Immature natural killer cell (primary cell): ENCODE measurements around the gene ABCB8. TPM values are rescaled to one million over a fixed set of nuclear protein-coding genes. Genes with fewer than 3 reads are reported as not detected.
"Not testable (repeated sequence)": the region's sequence is repeated elsewhere in the genome, so short reads cannot be mapped to it uniquely, and the experiment has no call there.

Source experiments
- DNase-seq, 3 donors: peaks; one replicate each; pipeline ENCODE4 v3.0.0; 2022; ENCODE audit warnings: mixed read lengths in 1 of 3
- H3K27ac Mint-ChIP-seq, 6 donors: one replicate each; pipeline ENCODE4 v1.8.0; 2020; ENCODE audit warnings: mixed read lengths in 6 of 6, mild to moderate bottlenecking in 5 of 6, inconsistent platforms in 4 of 6, moderate library complexity in 3 of 6
- H3K27me3 Mint-ChIP-seq, 3 donors: one replicate each; pipeline ENCODE4 v1.8.0; 2020 to 2021; ENCODE audit warnings: low read depth in 3 of 3, mild to moderate bottlenecking in 3 of 3, mixed read lengths in 3 of 3, moderate library complexity in 3 of 3, inconsistent platforms in 1 of 3
- H3K36me3 Mint-ChIP-seq, 3 donors: one replicate each; pipeline ENCODE4 v1.8.0; 2020; ENCODE audit warnings: mixed read lengths in 3 of 3, inconsistent platforms in 2 of 3, mild to moderate bottlenecking in 2 of 3
- H3K4me1 Mint-ChIP-seq, 2 donors: one replicate each; pipeline ENCODE4 v1.8.0; 2020; ENCODE audit warnings: inconsistent platforms in 2 of 2, mild to moderate bottlenecking in 2 of 2, mixed read lengths in 2 of 2, moderate library complexity in 1 of 2
- H3K4me3 Mint-ChIP-seq, 5 donors: one replicate each; pipeline ENCODE4 v1.8.0; 2020; ENCODE audit warnings: mild to moderate bottlenecking in 5 of 5, mixed read lengths in 5 of 5, inconsistent platforms in 3 of 5, moderate library complexity in 3 of 5
- H3K9me3 Mint-ChIP-seq, 6 donors: one replicate each; pipeline ENCODE4 v1.8.0; 2020; ENCODE audit warnings: mild to moderate bottlenecking in 6 of 6, mixed read lengths in 6 of 6, inconsistent platforms in 4 of 6, moderate library complexity in 3 of 6
- polyA plus RNA-seq, 3 donors: library from polyadenylated mRNA; unstranded; fragments of 300-500 nt; fragmentation: Illumina TruSeq; gene quantifications; one replicate each; pipeline ENCODE4 v1.2.3, GENCODE V29; 2021

The ABCB8 gene
- polyA plus RNA-seq, 3 donors from 2014 or later: 17.6 to 26.5 (median 23.3) TPM

DNA sequence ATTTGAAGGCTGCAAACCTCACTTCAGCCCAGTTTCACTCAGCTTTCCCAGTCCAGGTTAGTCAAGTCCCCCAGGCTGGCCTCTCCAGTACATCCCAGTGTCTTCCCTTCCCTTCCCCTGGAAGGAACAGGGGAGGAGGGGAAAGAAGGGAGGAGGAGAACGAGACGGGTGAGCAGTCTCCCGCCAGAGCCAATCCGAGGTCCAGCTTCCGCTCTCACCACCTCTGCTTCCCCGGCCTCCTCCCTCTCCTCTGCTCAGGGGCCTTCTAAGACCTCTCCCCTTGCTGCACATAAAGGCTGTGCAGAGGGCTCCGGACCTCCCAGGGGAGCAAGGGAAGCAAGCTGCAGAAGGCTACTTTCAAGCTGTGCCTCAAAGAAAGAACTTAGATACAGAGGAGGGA lies 8.0 kb upstream of the ABCB8 start:
- H3K4me1 Mint-ChIP-seq: peaks cover 23 to 30% of the 10 kb centered on the region in 2 donors
- no peak for DNase-seq
- no peaks in the 10 kb centered on the region for H3K36me3 Mint-ChIP-seq
- peaks cover 11 to 21% (median 18%) of the 10 kb centered on the region in 3 donors for H3K27me3 Mint-ChIP-seq
- H3K27ac Mint-ChIP-seq: peak overlapping the region in 1 of 6 donors; percentile 34
- no peaks in the 10 kb centered on the region for H3K9me3 Mint-ChIP-seq
- peak overlapping the region in 1 of 5 donors; percentile 13 for H3K4me3 Mint-ChIP-seq

DNA sequence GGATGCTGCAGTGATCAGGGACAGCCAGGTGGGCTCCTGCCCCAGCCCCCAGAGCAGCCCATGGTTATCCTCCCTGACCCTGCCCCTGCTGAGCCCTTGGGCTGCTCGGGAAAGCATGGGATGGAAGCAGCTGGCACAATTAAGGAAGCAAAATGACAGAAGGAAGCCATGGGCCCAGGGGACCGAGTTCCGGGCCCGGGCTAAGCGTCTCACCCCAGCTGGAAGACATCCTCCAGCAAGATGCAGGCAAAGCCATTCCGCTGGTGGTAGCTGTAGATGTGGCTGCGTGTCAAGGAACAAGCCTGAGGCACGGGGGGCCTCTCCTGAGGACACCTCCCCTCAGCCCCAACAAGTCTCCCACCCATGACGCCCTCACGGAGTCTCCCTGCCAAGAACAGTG lies 5.0 kb upstream of the ABCB8 start:
- DNase-seq: no peak
- no peaks in the 10 kb centered on the region for H3K36me3 Mint-ChIP-seq
- H3K4me3 Mint-ChIP-seq: no peak overlapping the region
- peaks cover 19 to 24% of the 10 kb centered on the region in 2 donors for H3K4me1 Mint-ChIP-seq
- no peaks in the 10 kb centered on the region for H3K9me3 Mint-ChIP-seq
- H3K27ac Mint-ChIP-seq: no peak overlapping the region
- peaks cover 10 to 18% (median 17%) of the 10 kb centered on the region in 3 donors for H3K27me3 Mint-ChIP-seq

GRCh38 chr7:151024435-151025056 lies 3.7 kb upstream of the ABCB8 start, which contains the start of gene ATG9B:
Gene ATG9B, minus strand, starts transcription at chr7:151024494. Its CDS starts 71 bp downstream, at chr7:151024423.
- Mint-ChIP-seq H3K4me1 (peaks cover 19 to 20% of the 10 kb centered on the region in 2 donors), H3K36me3 (peaks cover 2 to 3% (median 3%) of the 10 kb centered on the region in 3 donors), H3K27ac (peak within 1 kb of the TSS in 3 of 6 donors; percentile 50 to 85 (median 54)), H3K27me3 (peaks cover 10 to 16% (median 15%) of the 10 kb centered on the region in 3 donors), H3K9me3 (no peaks in the 10 kb centered on the region), H3K4me3 (no peak within 1 kb of the TSS)
- no peak for DNase-seq

DNA sequence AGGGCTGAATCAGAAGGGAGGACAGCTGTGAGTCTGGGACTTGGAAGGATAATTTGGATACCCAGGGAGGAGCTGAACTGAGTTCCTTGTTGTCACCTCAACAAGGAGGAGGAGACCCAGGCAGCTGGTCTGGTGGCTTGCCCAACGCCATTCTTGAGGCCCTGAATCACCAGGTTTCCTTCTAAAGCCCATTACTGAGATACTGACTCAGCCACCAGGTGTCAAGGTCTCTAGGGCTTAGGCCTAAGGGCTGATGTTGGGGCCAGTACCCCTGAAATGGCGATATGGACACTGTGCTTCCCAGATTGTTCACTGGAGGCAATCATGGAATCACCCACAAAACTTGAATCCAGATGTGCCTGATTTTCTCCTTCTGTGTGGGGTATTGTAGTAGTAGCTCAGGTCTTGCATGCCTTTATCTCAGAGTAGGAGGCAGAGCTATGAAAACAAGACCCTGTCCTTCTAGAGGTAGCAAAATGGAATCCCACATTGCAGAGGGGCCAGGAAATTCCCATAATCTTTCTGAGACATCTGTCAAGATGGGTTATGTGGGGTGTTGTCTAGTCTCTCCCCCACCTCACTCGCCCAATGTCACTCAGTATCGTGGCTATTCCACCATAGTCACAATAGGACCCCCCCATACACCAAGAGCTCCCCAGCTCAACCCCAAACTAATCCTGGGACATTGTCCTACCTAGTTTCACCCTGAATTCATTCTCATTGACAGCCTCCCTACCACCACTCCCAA lies 2.2 kb upstream of the ABCB8 start:
- Mint-ChIP-seq H3K4me3 (peak overlapping the region in 1 of 5 donors; percentile 13), H3K4me1 (peaks cover 22 to 23% of the 10 kb centered on the region in 2 donors)

GRCh38 chr7:151026771-151027727 lies 1.2 kb upstream of the ABCB8 start:
- peak overlapping the region; percentile 97 to 99 (median 98) for H3K27ac Mint-ChIP-seq
- peak overlapping the region; percentile 94 to 97 (median 95) for H3K4me3 Mint-ChIP-seq
- H3K36me3 Mint-ChIP-seq, DNase-seq, H3K9me3 Mint-ChIP-seq: not testable (repeated sequence)
- peaks cover 22 to 23% of the 10 kb centered on the region in 2 donors for H3K4me1 Mint-ChIP-seq
- H3K27me3 Mint-ChIP-seq: peaks cover 8 to 12% (median 10%) of the 10 kb centered on the region in 3 donors

More for the DNA sequence above, 2.2 kb upstream of the ABCB8 start:
- Mint-ChIP-seq H3K27me3 (peaks cover 10 to 11% (median 10%) of the 10 kb centered on the region in 3 donors), H3K9me3 (no peaks in the 10 kb centered on the region), H3K36me3 (peaks cover 2 to 6% (median 3%) of the 10 kb centered on the region in 3 donors), H3K27ac (peak overlapping the region in 5 of 6 donors; percentile 22 to 99 (median 98))
- no peak for DNase-seq

DNA sequence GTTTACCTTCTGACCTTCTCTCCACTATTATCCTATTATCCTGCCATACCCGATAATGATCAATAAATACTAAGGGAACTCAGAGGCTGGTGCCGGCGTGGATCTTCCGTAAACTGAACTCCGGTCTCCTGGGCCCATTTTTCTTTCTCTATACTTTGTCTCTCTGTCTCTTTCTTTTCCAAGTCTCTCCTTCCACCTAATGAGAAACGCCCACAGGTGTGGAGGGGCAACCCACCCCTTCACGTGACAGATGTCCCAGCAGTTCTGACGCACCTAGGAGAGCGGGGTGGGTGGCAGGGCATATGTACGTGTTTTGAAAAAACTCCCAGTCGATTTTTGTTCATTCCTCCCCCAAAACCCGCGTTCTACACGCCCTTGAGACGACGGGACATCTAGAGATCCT lies 521 bp upstream of the ABCB8 start:
- peak overlapping the region; percentile 94 to 97 (median 95) for H3K4me3 Mint-ChIP-seq
- DNase-seq, H3K9me3 Mint-ChIP-seq, H3K36me3 Mint-ChIP-seq: not testable (repeated sequence)
- peak overlapping the region; percentile 97 to 99 (median 98) for H3K27ac Mint-ChIP-seq
- H3K4me1 Mint-ChIP-seq: peaks cover 22 to 23% of the 10 kb centered on the region in 2 donors
- peaks cover 7 to 12% (median 10%) of the 10 kb centered on the region in 3 donors for H3K27me3 Mint-ChIP-seq

DNA sequence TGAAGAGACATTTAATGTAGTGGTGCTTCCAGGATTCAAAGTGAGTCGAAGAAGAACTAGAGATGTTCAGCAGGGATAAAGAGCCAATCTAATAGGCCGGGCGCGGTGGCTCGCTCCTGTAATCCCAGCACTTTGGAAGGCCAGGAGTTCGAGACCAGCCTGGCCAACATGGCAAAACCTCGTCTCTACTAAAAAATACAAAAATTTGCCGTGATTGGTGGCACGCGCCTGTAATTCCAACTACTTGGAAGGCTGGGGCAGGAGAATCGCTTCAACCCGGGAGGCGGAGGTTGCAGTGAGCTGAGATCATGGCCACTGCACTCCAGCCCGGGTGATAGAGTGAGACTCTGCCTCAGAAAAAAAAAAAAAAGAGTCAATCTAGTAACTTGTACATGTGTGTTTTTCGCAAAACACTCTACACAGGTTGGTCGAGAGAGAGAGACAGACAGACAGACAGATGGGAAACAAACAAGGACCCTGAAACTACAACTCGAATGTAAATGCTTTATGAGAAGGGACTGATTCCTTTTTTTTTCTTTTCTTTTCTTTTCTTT lies 775 bp downstream of the ABCB8 start:
- peaks cover 2 to 6% (median 3%) of the 10 kb centered on the region in 3 donors for H3K36me3 Mint-ChIP-seq
- H3K9me3 Mint-ChIP-seq: no peaks in the 10 kb centered on the region
- H3K27ac Mint-ChIP-seq: peak overlapping the region; percentile 97 to 99 (median 98)
- no peak for DNase-seq
- peaks cover 7 to 12% (median 10%) of the 10 kb centered on the region in 3 donors for H3K27me3 Mint-ChIP-seq
- peaks cover 22 to 23% of the 10 kb centered on the region in 2 donors for H3K4me1 Mint-ChIP-seq
- H3K4me3 Mint-ChIP-seq: peak overlapping the region; percentile 94 to 97 (median 95)

DNA sequence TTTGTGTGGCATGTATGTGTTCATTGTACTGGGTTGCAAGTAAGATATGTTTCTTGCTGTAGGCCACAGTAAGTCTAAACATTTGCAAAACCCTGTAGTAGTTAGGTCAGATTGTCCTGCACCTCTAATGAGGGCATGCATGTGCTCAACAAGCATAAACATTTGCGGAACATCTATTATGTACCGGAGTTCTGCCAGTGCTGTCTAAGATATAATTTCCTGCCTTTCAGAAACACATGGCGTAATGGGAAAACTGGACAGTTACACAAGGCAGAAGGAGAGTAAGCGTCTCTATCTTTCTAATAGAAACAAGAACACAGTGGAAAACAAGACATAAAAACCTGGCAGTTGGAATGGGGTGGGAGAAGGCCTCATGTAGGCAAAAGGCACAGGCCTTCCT lies 2.8 kb downstream of the ABCB8 start:
- Mint-ChIP-seq H3K9me3 (no peaks in the 10 kb centered on the region), H3K4me3 (no peak overlapping the region), H3K27me3 (peaks cover 7 to 10% (median 10%) of the 10 kb centered on the region in 3 donors), H3K27ac (peak overlapping the region in 1 of 6 donors; percentile 17), H3K36me3 (peaks cover 2 to 6% (median 3%) of the 10 kb centered on the region in 3 donors), H3K4me1 (peaks cover 22 to 23% of the 10 kb centered on the region in 2 donors)
- DNase-seq: no peak

- H3K36me3 Mint-ChIP-seq: peaks cover 2 to 6% (median 3%) of the 10 kb centered on the region in 3 donors
- peaks cover 13 to 14% of the 10 kb centered on the region in 2 donors for H3K4me1 Mint-ChIP-seq
- DNase-seq: no peak
- no peaks in the 10 kb centered on the region for H3K9me3 Mint-ChIP-seq
- H3K27ac Mint-ChIP-seq: peak overlapping the region in 1 of 6 donors; percentile 28
- peaks cover 2 to 5% (median 4%) of the 10 kb centered on the region in 3 donors for H3K27me3 Mint-ChIP-seq
- H3K4me3 Mint-ChIP-seq: no peak overlapping the region
These were observed 5.0 kb downstream of the ABCB8 start for GRCh38 chr7:151032936-151033863.

DNA sequence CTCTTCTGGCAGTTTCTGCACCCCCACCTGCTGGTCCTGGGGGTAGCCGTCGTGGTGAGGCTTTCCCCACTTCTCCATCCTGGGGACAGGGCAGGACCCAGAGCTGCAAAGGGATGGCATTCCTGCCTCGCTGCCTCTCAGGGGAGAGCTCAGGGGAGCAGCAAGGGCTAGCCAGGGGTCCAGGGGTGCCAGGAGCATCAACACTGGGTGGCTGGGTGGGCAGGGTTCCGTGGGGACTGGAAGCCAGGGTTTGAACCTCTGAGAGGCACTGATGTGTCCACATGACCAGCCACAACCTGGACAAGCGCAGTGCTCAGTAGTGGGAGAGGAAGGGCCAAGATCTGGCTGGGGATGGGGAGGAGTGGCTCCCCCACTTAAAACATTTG lies 5.6 kb downstream of the ABCB8 start:
- Mint-ChIP-seq H3K27me3 (peaks cover 0 to 2% (median 0%) of the 10 kb centered on the region in 3 donors), H3K36me3 (peaks cover 0 to 3% (median 0%) of the 10 kb centered on the region in 3 donors), H3K4me1 (peaks cover 8 to 9% of the 10 kb centered on the region in 2 donors), H3K27ac (no peak overlapping the region), H3K9me3 (no peaks in the 10 kb centered on the region), H3K4me3 (no peak overlapping the region)
- no peak for DNase-seq

DNA sequence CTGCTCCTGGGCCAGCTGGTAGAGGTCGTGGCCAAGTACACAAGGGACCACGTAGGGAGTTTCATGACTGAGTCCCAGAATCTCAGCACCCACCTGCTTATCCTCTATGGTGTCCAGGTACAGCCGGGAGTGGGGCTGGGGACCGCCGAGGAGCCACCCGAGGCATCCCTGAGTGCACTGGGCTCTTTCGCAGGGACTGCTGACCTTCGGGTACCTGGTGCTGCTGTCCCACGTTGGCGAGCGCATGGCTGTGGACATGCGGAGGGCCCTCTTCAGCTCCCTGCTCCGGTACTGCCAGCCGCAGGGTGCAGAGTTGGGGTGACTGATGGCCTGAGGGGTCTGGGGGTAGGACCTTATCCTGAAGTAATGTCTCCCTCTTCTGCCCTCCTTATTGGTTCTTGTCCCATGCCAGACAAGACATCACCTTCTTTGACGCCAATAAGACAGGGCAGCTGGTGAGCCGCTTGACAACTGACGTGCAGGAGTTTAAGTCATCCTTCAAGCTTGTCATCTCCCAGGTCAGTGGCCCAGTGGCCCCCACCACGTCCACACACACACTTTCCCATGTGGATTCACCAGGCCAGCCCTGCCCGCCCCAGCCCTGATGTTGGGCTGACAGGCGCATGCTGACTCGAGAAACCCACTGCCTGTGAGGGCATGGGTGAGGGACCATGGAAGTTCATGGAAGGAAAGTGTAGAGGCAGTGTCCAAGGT lies 6.2 kb downstream of the ABCB8 start:
- Mint-ChIP-seq H3K27ac (no peak overlapping the region), H3K4me1 (peaks cover 5 to 6% of the 10 kb centered on the region in 2 donors), H3K9me3 (no peaks in the 10 kb centered on the region), H3K4me3 (no peak overlapping the region), H3K36me3 (peaks cover 0 to 3% (median 0%) of the 10 kb centered on the region in 3 donors), H3K27me3 (peaks cover 0 to 2% (median 0%) of the 10 kb centered on the region in 3 donors)
- no peak for DNase-seq
